ENCODE results near the gene PIK3C3.

Gene PIK3C3

DNA sequence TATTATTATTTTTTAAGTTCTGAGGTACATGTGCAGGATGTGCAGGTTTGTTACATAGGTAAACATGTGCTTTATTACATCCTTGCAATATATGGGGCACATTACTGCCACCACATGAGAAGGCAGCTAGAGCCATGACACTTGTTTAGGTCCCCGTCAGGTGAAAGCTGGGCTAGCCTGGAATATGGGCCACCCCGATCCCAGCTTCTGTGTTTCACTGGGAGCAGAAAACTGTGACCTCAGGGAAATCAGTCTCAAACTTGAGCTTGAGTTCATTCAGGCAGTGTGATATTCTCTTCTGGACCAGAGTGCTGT lies 176.9 kb downstream of the PIK3C3 start:
- Mint-ChIP-seq H3K4me1 (ENCODE audit: low read depth) (no peaks in the 10 kb centered on the region), H3K9me3 (ENCODE audit: low read depth) (no peaks in the 10 kb centered on the region), H3K4me3 (no peak overlapping the region), H3K27me3 (peaks cover 3% of the 10 kb centered on the region), H3K36me3 (no peaks in the 10 kb centered on the region), H3K27ac (no peak overlapping the region)
